H1 (cell line): ENCODE data around the gene SYDE2. TPM values are rescaled to one million over a fixed set of nuclear protein-coding genes. Genes with fewer than 3 reads are reported as not detected.
A peak's percentile ranks its signal among the peaks of the same experiment; 100 is the strongest.

ENCODE experiments used
- BACH1 ChIP-seq: IDR thresholded peaks from 2 replicates; pipeline ENCODE4 v1.6.1; 2012; ENCODE audit warnings: low read length, improper control_type of control experiment
- CBX5 ChIP-seq: fragments of 300-800, 300-1000 bp; sonication (generic); IDR thresholded peaks from 2 replicates; pipeline ENCODE4 v1.7.1; 2016; ENCODE audit warnings: antibody characterized with exemption, low read length, low read depth
- CEBPB ChIP-seq: IDR thresholded peaks from 2 replicates; pipeline ENCODE4 v1.6.1; 2012; ENCODE audit warnings: low read depth, low read length
- CHD1 ChIP-seq: IDR thresholded peaks from 2 replicates; pipeline ENCODE4 v1.6.1; 2012; ENCODE audit warnings: low read depth, low read length, improper control_type of control experiment
- CTBP2 ChIP-seq: IDR thresholded peaks from 2 replicates; pipeline ENCODE4 v1.7.0; 2011; ENCODE audit warnings: borderline replicate concordance, mild to moderate bottlenecking, moderate library complexity, mixed read lengths, low read length; ENCODE audit not compliant: insufficient read depth, insufficient read length
- EZH2 ChIP-seq: fragments of 200-600 bp; sonication (generic); IDR thresholded peaks from 2 replicates; pipeline ENCODE4 v1.7.1; 2012; ENCODE audit warnings: low read depth, mild to moderate bottlenecking, moderate library complexity, low read length, inconsistent platforms; ENCODE audit not compliant: severe bottlenecking
- FOSL1 ChIP-seq: IDR thresholded peaks from 2 replicates; pipeline ENCODE4 v1.6.1; 2011; ENCODE audit warnings: mild to moderate bottlenecking, low read depth, low read length, moderate library complexity; ENCODE audit not compliant: insufficient read depth
- GTF2F1 ChIP-seq: IDR thresholded peaks from 2 replicates; pipeline ENCODE4 v1.6.1; 2012; ENCODE audit warnings: low read depth, low read length, improper control_type of control experiment, borderline replicate concordance
- HDAC2 ChIP-seq, 2 experiments: fragments of 300-600 bp in 1 of 2; sonication (generic) in 1 of 2; IDR thresholded peaks; 2 replicates each; pipeline ENCODE4 v1.6.1; 2011 to 2012; ENCODE audit warnings: low read depth in 2 of 2, low read length in 2 of 2, mild to moderate bottlenecking in 2 of 2, moderate library complexity in 2 of 2, borderline replicate concordance in 1 of 2, inconsistent platforms in 1 of 2
- JUN ChIP-seq: IDR thresholded peaks from 2 replicates; pipeline ENCODE4 v1.6.1; 2011; ENCODE audit warnings: low read depth, mild to moderate bottlenecking, improper control_type of control experiment, low read length
- JUND ChIP-seq: IDR thresholded peaks from 2 replicates; pipeline ENCODE4 v1.6.1; 2011; ENCODE audit warnings: mild to moderate bottlenecking, improper control_type of control experiment, low read length
- KDM1A ChIP-seq: fragments of 200-600, 300-600 bp; sonication (generic); IDR thresholded peaks from 2 replicates; pipeline ENCODE4 v1.7.1; 2016; ENCODE audit warnings: mild to moderate bottlenecking, low read length, borderline replicate concordance
- KDM4A ChIP-seq: IDR thresholded peaks from one replicate; pipeline ENCODE4 v1.7.1; 2012; ENCODE audit warnings: low read depth, mild to moderate bottlenecking, moderate library complexity, low read length, inconsistent platforms; ENCODE audit not compliant: severe bottlenecking
- NRF1 ChIP-seq: IDR thresholded peaks from 2 replicates; pipeline ENCODE4 v1.6.1; 2011; ENCODE audit warnings: mild to moderate bottlenecking, low read depth, low read length, improper control_type of control experiment
- RBBP5 ChIP-seq: IDR thresholded peaks from 2 replicates; pipeline ENCODE4 v1.7.1; 2012; ENCODE audit warnings: low read depth, mild to moderate bottlenecking, inconsistent platforms, low read length, moderate library complexity, borderline replicate concordance
- RNF2 ChIP-seq: fragments of 200-900, 300-1000 bp; sonication (generic); IDR thresholded peaks from 2 replicates; pipeline ENCODE4 v1.7.1; 2016; ENCODE audit warnings: borderline replicate concordance, low read depth, mild to moderate bottlenecking, antibody characterized with exemption, low read length; ENCODE audit not compliant: poor library complexity, severe bottlenecking; ENCODE audit errors: missing control alignments
- SAP30 ChIP-seq: fragments of 300-600 bp; sonication (generic); IDR thresholded peaks from 2 replicates; pipeline ENCODE4 v1.7.1; 2012; ENCODE audit warnings: low read length, moderate library complexity, mild to moderate bottlenecking, inconsistent platforms; ENCODE audit not compliant: insufficient read depth, insufficient replicate concordance
- SUZ12 ChIP-seq: fragments of 200-600 bp; sonication (generic); IDR thresholded peaks from 2 replicates; pipeline ENCODE4 v1.6.1; 2012; ENCODE audit warnings: mild to moderate bottlenecking, inconsistent platforms, low read length, moderate library complexity, mixed read lengths
- TCF12 ChIP-seq: IDR thresholded peaks from 2 replicates; pipeline ENCODE4 v1.6.1; 2011; ENCODE audit warnings: low read depth, mild to moderate bottlenecking, low read length
- YY1 ChIP-seq: IDR thresholded peaks from 2 replicates; pipeline ENCODE4 v1.6.1; 2011; ENCODE audit warnings: low read depth, mild to moderate bottlenecking, low read length
- polyA plus RNA-seq, 7 experiments: library from polyadenylated mRNA; depleted of rRNA in 3 of 7; stranded (reverse) in 5 of 7; unstranded in 2 of 7; fragments of >200 nt in 5 of 7; fragments of 200-250 nt in 2 of 7; gene quantifications; 1 replicate in 5 of 7; 2 replicates in 1 of 7; 4 replicates in 1 of 7; pipeline versions ENCODE4 v1.2.1 to v1.2.3, GENCODE V29; 2011 to 2013; ENCODE audit warnings: missing spikeins in 2 of 7, mixed read lengths in 2 of 7
- total RNA-seq: library from RNA; stranded (reverse); fragmentation: NEBNext Ultra II Directional; extraction: Animal tissue kit (Norgen Biotek cat#: 25700); gene quantifications from 2 replicates; pipeline ENCODE4 v1.2.1, GENCODE V29; 2021
- TF ChIP-seq, protein P1 (sequence below): IDR thresholded peaks from 2 replicates; pipeline ENCODE4 v1.6.1; 2012; ENCODE audit warnings: low read length, inconsistent platforms

The SYDE2 gene
- total and polyA plus RNA-seq, 2 of the 8 experiments (the other 6 are each of a cell fraction or from before 2014, with no cell fraction given): 1.6 to 14.6 TPM

DNA sequence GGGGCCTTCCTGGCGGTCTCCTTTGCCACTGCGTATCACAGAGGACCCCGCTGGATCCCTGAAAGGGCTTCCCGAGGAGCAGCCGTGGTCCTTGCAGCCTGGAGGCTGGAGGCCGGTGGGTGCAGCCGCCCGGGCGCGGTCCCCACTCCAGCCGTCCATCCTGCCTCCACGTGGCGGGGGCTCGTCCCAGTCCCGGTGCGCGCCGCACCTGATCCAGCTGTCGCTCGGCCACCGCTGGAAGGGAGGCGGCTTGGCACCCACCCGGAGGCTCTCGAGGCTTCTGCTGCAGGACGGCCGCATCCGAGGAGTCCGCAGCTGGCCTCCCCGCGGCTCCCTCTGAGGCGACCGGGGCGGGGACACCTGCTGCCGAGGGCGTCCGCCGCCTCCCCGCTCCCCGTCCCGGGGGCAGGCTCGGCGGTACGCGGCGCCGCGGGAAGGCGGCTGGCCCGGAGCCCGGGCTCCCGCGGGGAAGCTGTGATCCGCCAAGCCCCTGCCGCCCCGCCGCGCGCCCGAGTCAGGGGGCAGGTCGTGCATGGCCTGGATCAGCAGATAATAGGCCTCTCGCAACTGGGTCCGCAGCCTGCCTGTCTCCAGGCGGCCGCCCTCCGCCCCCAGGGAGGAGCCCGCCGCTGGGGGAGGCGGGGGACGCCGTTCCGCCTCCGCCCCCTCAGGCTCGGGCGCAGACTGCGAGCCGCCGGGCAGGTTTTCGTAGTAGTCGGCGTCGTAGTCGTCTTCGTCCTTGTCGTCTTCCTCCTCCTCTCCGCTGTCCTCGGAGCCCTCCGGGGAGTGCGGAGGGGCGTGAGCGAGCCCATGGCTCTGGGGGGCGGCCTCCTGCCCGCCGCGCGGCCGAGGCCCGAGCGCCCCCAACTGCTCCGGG, at the start of gene SYDE2 (continued):
- TF ChIP-seq NRF1 (no peak), GTF2F1 (no peak), CBX5 (no peak), EZH2 (no peak), JUND (no peak), CEBPB (no peak), FOSL1 (no peak), SUZ12 (no peak), KDM1A (no peak), TCF12 (no peak), RNF2 (no peak), HDAC2 (IDR thresholded peaks at IDR 0.05; ENCODE audit: borderline replicate concordance in 1 of 2, low read depth in 2 of 2, low read length in 2 of 2) (0 out of 4 replicates have a peak, but pooled peaks of 1 of the 2 experiments have one; percentile 31), BACH1 (no peak), RBBP5 (peak; percentile 45), SAP30 (no peak), YY1 (no peak), CTBP2 (no peak), CHD1 (no peak), KDM4A (peak; percentile 87), JUN (no peak)
- TF ChIP-seq, protein P1, sequence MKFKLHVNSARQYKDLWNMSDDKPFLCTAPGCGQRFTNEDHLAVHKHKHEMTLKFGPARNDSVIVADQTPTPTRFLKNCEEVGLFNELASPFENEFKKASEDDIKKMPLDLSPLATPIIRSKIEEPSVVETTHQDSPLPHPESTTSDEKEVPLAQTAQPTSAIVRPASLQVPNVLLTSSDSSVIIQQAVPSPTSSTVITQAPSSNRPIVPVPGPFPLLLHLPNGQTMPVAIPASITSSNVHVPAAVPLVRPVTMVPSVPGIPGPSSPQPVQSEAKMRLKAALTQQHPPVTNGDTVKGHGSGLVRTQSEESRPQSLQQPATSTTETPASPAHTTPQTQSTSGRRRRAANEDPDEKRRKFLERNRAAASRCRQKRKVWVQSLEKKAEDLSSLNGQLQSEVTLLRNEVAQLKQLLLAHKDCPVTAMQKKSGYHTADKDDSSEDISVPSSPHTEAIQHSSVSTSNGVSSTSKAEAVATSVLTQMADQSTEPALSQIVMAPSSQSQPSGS: no peak
